ENCODE measurements around the gene SUB1.
"Not testable (repeated sequence)": the region's sequence is repeated elsewhere in the genome, so short reads cannot be mapped to it uniquely, and the experiment has no call there.

Gene SUB1

GRCh38 chr5:32585446-32586275 lies at the start of gene SUB1:
Gene SUB1 (plus strand): TSS chr5:32585557. CDS start chr5:32588513, 2,956 bp downstream.
- DNase-seq = peak; percentile 86

- no peak for DNase-seq
Measured at GRCh38 chr5:32536246-32536645, 49.1 kb upstream of the SUB1 start.

- not testable (repeated sequence) for DNase-seq
Measured at GRCh38 chr5:32537437-32538029, 47.8 kb upstream of the SUB1 start.

- no peak for DNase-seq
Measured at GRCh38 chr5:32538031-32538547, 47.3 kb upstream of the SUB1 start.

- DNase-seq = no peak
Measured at GRCh38 chr5:32539981-32540845, 45.1 kb upstream of the SUB1 start.

GRCh38 chr5:32541241-32541640 lies 44.1 kb upstream of the SUB1 start:
- DNase-seq = no peak

GRCh38 chr5:32542216-32543059 lies 42.9 kb upstream of the SUB1 start:
- no peak for DNase-seq

GRCh38 chr5:32543291-32543690 lies 42.1 kb upstream of the SUB1 start:
- DNase-seq = no peak

GRCh38 chr5:32545102-32545800 lies 40.1 kb upstream of the SUB1 start:
- DNase-seq = peak; percentile 70

GRCh38 chr5:32551194-32551593 lies 34.2 kb upstream of the SUB1 start:
- no peak for DNase-seq

- DNase-seq = no peak
Measured at GRCh38 chr5:32551865-32552264, 33.5 kb upstream of the SUB1 start.

GRCh38 chr5:32552491-32552890 lies 32.9 kb upstream of the SUB1 start:
- not testable (repeated sequence) for DNase-seq

- no peak for DNase-seq
Measured at GRCh38 chr5:32552936-32553335, 32.4 kb upstream of the SUB1 start.

- DNase-seq = not testable (repeated sequence)
Measured at GRCh38 chr5:32554181-32554780, 31.1 kb upstream of the SUB1 start.

- not testable (repeated sequence) for DNase-seq
Measured at GRCh38 chr5:32556543-32556942, 28.8 kb upstream of the SUB1 start.

- DNase-seq = no peak
Measured at GRCh38 chr5:32559411-32559810, 25.9 kb upstream of the SUB1 start.

- no peak for DNase-seq
Measured at GRCh38 chr5:32559921-32560320, 25.4 kb upstream of the SUB1 start.

GRCh38 chr5:32562056-32562455 lies 23.3 kb upstream of the SUB1 start:
- DNase-seq = no peak

GRCh38 chr5:32562843-32563242 lies 22.5 kb upstream of the SUB1 start:
- DNase-seq = no peak

GRCh38 chr5:32563614-32564013 lies 21.7 kb upstream of the SUB1 start:
- no peak for DNase-seq

- no peak for DNase-seq
Measured at GRCh38 chr5:32565145-32565544, 20.2 kb upstream of the SUB1 start.

Data from NCI-H1694 (cell line).